Heart left ventricle (tissue), 16 donors: ENCODE results near the gene SPAG6. TPM values are rescaled to one million over a fixed set of nuclear protein-coding genes. Genes with fewer than 3 reads are reported as not detected.

Source experiments
- ATAC-seq, 4 donors: fragments of 200-7000 bp; cut with Tn5 transposase; one replicate each; pipeline ENCODE4 v1.9.1; 2020 to 2022; ENCODE audit warnings: moderate library complexity in 4 of 4, mild to moderate bottlenecking in 3 of 4, moderate number of reproducible peaks in 1 of 4
- DNase-seq, 5 donors: peaks; one replicate each; pipeline ENCODE4 v3.0.0-alpha.2; 2020
- H3K27ac ChIP-seq, 12 donors: fragments of 200-600 bp; sonication (generic) in 4 of 12; one replicate each; pipeline versions ENCODE4 v1.5.0 to v1.8.0; 2016 to 2022; ENCODE audit warnings: mild to moderate bottlenecking in 2 of 12
- H3K27me3 ChIP-seq, 9 donors: fragments of 200-600 bp; sonication (generic) in 2 of 9; one replicate each; pipeline versions ENCODE4 v1.5.1 to v1.8.0; 2016 to 2022; ENCODE audit warnings: mild to moderate bottlenecking in 3 of 9
- H3K36me3 ChIP-seq, 9 donors: fragments of 200-600 bp; sonication (generic) in 2 of 9; one replicate each; pipeline versions ENCODE4 v1.5.0 to v1.8.0; 2018 to 2022; ENCODE audit warnings: mild to moderate bottlenecking in 2 of 9
- H3K4me1 ChIP-seq, 12 donors: fragments of 200-600 bp; sonication (generic) in 4 of 12; one replicate each; pipeline versions ENCODE4 v1.5.0 to v1.8.0; 2016 to 2022; ENCODE audit warnings: mild to moderate bottlenecking in 3 of 12
- H3K4me3 ChIP-seq, 12 donors: fragments of 200-600 bp; sonication (generic) in 4 of 12; one replicate each; pipeline versions ENCODE4 v1.5.0 to v1.8.0; 2017 to 2022; ENCODE audit warnings: mild to moderate bottlenecking in 9 of 12, moderate library complexity in 4 of 12
- H3K9me3 ChIP-seq, 12 donors: fragments of 200-600 bp; sonication (generic) in 4 of 12; one replicate each; pipeline versions ENCODE4 v1.5.0 to v1.8.0; 2016 to 2022; ENCODE audit warnings: mild to moderate bottlenecking in 1 of 12
- POLR2A ChIP-seq, 2 donors: fragments of 450-650 bp; IDR thresholded peaks; one replicate each; pipeline ENCODE4 v1.6.1; 2017; ENCODE audit warnings: antibody characterized with exemption in 2 of 2, mild to moderate bottlenecking in 2 of 2, moderate library complexity in 2 of 2
- WGBS, 4 donors: extraction: QIAGEN DNeasy Blood & Tissue Kit in 2 of 4; methylation state at CpG; one replicate each; pipeline versions ENCODE4 v1.1.5 to v1.1.7; 2013 to 2018; 5-methylcytosine and 5-hydroxymethylcytosine counted together
- intact Hi-C, 10 donors: fragments of 100-400 bp; cut with DNase I; formaldehyde crosslinking; loops; one replicate each; pipeline versions ENCODE4 v1.11.1 to v1.14.2; 2022
- polyA plus RNA-seq, 2 donors: library from polyadenylated mRNA; stranded (reverse); fragments of 200-250 nt; gene quantifications; one replicate each; pipeline ENCODE4 v1.2.3, GENCODE V29; 2013
- total RNA-seq, 9 donors: library from RNA; depleted of rRNA in 2 of 9; stranded (reverse); fragments of >200 nt in 2 of 9; fragmentation: NEBNext Ultra II Directional in 3 of 9; extraction: Animal tissue kit (Norgen Biotek cat#: 25700) in 3 of 9; gene quantifications; one replicate each; pipeline versions ENCODE4 v1.1.0 to v1.2.4, GENCODE V29; 2016 to 2023
- TF ChIP-seq, protein P1 (sequence below), 12 donors: fragments of 200-600 bp; sonication (generic) in 4 of 12; IDR thresholded peaks; one replicate each; pipeline versions ENCODE4 v1.5.0 to v1.8.0; 2018 to 2022; ENCODE audit warnings: antibody characterized with exemption in 12 of 12, mild to moderate bottlenecking in 5 of 12
- donor health status: ischemic (EF 13 %, LVEDD 7.1; RV severe dilation, severe dysfunction).
- donor health status: healthy with polysubstance abuse.
- donor health status: DM: no; HTN: yes; CAD: no.
- donor health status: DM: no; HTN: no; CAD: no.
- donor health status: ischemic (EF 25% LVEDD 6.9; RV normal size, moderate dysfunction).
- donor health status: ischemic (EF 25% LVEDD 5.7; RV mildly dilated, moderate dysfunction).
- donor health status: healthy.
- donor health status: DM: yes; HTN: yes; CAD: no.
- donor health status: ischemic (EF 35%, LVEDD 5.7; RV mildly dilated, moderate dysfunction).
- donor health status: nonischemic (EF 11% LVEDD 7.7; RV severe dilation, severe dysfunction).
- donor health status: DM: yes; HTN: yes; CAD: no.
- donor health status: PGD.
- donor health status: ischemic (EF 29% LVEDD 5.4; RV normal size, mild dysfunction).
- donor health status: nonischemic (EF 23%, LVEDD 6.1; RV moderate dilation, normal function).

The SPAG6 gene
- total and polyA plus RNA-seq, 11 donors = 0.42 TPM; not detected in 10

- H3K27ac ChIP-seq = no peak overlapping the region
These were observed 30.4 kb upstream of the SPAG6 start for GRCh38 chr10:22314852-22315251.

DNA sequence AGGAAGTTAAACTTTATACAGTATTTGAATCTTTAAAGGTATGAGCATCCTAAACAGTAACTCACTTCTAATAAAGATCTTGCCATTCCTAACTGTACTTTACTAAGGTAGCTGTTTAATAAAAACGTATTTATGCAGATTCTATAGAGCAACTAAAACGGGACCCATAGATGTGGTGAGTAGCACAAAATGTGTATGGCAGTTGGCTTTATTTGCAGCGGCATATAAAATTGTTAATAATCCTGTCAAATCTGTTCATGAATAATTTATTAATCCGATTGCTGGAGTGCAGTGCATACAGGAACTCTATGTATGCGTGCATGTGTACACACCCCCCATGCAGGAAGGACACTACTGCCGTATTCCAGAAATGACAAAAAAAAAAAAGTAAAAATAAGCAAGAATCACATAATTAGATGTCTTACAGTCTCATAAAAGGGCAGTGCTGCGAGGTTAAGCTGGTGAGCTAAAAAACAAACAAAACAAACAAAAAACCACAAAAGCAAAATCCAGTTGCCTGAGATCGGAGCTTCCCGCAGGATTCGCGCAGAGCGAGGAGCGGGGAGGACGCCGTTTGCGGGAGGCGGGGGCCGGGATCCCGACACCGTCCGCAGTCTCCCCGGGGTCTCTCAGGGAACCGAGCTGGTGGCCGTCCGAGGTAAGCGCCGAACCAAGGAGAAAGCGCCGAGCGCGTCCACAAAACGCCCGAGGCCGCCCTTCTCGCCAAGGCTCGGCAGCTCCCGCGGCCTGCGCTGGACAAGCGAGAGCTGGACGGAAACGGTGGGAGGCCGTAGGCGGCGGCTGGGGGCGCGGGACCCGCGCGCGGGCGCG lies 29.6 kb upstream of the SPAG6 start:
- H3K36me3 ChIP-seq = no peaks in the 10 kb centered on the region
- peak overlapping the region; percentile 66 to 85 (median 79) for H3K4me3 ChIP-seq
- DNase-seq (no peak), ATAC-seq (peak in 2 of 4 donors; percentile 2 to 7)
- no peaks in the 10 kb centered on the region for H3K27me3 ChIP-seq
- H3K9me3 ChIP-seq = no peaks in the 10 kb centered on the region
- H3K27ac ChIP-seq = peak overlapping the region; percentile 71 to 98 (median 95)
- peaks cover 0 to 42% (median 28%) of the 10 kb centered on the region in 12 donors for H3K4me1 ChIP-seq
- 1 to 2% (median 1%) methylated on average over 34 to 53 of the region's 53 CpGs for WGBS, 4 donors
- intact Hi-C loops = loop anchor here (1.0 to 10.0 kb wide), 14 partner anchors 58 to 818 kb away; partner anchors contain the start of genes DNAJC1 (in 6 of the 10) and SKIDA1 (in 1 of the 10)
- TF ChIP-seq, protein P1, sequence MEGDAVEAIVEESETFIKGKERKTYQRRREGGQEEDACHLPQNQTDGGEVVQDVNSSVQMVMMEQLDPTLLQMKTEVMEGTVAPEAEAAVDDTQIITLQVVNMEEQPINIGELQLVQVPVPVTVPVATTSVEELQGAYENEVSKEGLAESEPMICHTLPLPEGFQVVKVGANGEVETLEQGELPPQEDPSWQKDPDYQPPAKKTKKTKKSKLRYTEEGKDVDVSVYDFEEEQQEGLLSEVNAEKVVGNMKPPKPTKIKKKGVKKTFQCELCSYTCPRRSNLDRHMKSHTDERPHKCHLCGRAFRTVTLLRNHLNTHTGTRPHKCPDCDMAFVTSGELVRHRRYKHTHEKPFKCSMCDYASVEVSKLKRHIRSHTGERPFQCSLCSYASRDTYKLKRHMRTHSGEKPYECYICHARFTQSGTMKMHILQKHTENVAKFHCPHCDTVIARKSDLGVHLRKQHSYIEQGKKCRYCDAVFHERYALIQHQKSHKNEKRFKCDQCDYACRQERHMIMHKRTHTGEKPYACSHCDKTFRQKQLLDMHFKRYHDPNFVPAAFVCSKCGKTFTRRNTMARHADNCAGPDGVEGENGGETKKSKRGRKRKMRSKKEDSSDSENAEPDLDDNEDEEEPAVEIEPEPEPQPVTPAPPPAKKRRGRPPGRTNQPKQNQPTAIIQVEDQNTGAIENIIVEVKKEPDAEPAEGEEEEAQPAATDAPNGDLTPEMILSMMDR (IDR thresholded peaks at IDR 0.05) = no peak
- TF ChIP-seq POLR2A (IDR thresholded peaks at IDR 0.05) = no peak

More at GRCh38 chr10:22314852-22315251, 30.4 kb upstream of the SPAG6 start:
- Histone ChIP-seq H3K4me3 (peak overlapping the region in 6 of 12 donors; percentile 69 to 85 (median 80)), H3K36me3 (no peaks in the 10 kb centered on the region), H3K27me3 (no peaks in the 10 kb centered on the region), H3K9me3 (no peaks in the 10 kb centered on the region), H3K4me1 (peaks cover 0 to 38% (median 25%) of the 10 kb centered on the region in 12 donors)
- no peak for DNase-seq
- WGBS, 4 donors = 39 to 45% (median 43%) methylated on average over 2 of the region's 2 CpGs
- intact Hi-C loops = loop anchor here in 9 of 10 donors (2.0 to 10.0 kb wide), 12 partner anchors 58 to 818 kb away; partner anchors contain the start of genes DNAJC1 (in 4 of the 9) and SKIDA1 (in 1 of the 9)
- no peak for TF ChIP-seq POLR2A (IDR thresholded peaks at IDR 0.05)
- TF ChIP-seq, protein P1 (IDR thresholded peaks at IDR 0.05) = no peak
- no peak for ATAC-seq

GRCh38 chr10:22316286-22317075 lies 28.8 kb upstream of the SPAG6 start, which contains the start of gene COMMD3:
TSS of gene COMMD3 (plus strand) at chr10:22316388. CDS start at chr10:22316418, 30 bp downstream.
- 0% methylated on average over 45 to 63 of the region's 63 CpGs for WGBS, 4 donors
- peak in 1 of 2 donors; percentile 81 for TF ChIP-seq POLR2A (IDR thresholded peaks at IDR 0.05)
- TF ChIP-seq, protein P1 (IDR thresholded peaks at IDR 0.05) = no peak
- peak; percentile 90 to 94 (median 91) for DNase-seq
- ATAC-seq = peak; percentile 89 to 93 (median 91)
- Histone ChIP-seq H3K27ac (peak within 1 kb of the TSS; percentile 71 to 98 (median 95)), H3K27me3 (no peaks in the 10 kb centered on the region), H3K9me3 (no peaks in the 10 kb centered on the region), H3K4me3 (peak within 1 kb of the TSS; percentile 66 to 85 (median 79)), H3K36me3 (no peaks in the 10 kb centered on the region), H3K4me1 (peaks cover 0 to 42% (median 28%) of the 10 kb centered on the region in 12 donors)
- intact Hi-C loops = loop anchor here (1.0 to 10.0 kb wide), 14 partner anchors 59 to 819 kb away; partner anchors contain the start of genes DNAJC1 (in 6 of the 10) and SKIDA1 (in 1 of the 10)
